Panc1 (cell line): ENCODE data around the gene GREB1L.

ENCODE experiments used
- POLR2AphosphoS5 ChIP-seq: IDR thresholded peaks from 2 replicates; pipeline ENCODE4 v1.6.1; 2012; ENCODE audit warnings: mild to moderate bottlenecking, low read depth, low read length, moderate library complexity
- TF ChIP-seq, protein P1 (sequence below): fragments of 450-650 bp; IDR thresholded peaks from 2 replicates; pipeline ENCODE4 v1.5.1; 2017; ENCODE audit warnings: mild to moderate bottlenecking
- TF ChIP-seq, protein P2 (sequence below), 2 experiments: IDR thresholded peaks; 2 replicates each; pipeline ENCODE4 v1.6.1; 2011 to 2012; ENCODE audit warnings: low read depth in 2 of 2, control low read depth in 1 of 2, low read length in 1 of 2, mild to moderate bottlenecking in 1 of 2, moderate library complexity in 1 of 2; ENCODE audit not compliant: insufficient read depth in 1 of 2

DNA sequence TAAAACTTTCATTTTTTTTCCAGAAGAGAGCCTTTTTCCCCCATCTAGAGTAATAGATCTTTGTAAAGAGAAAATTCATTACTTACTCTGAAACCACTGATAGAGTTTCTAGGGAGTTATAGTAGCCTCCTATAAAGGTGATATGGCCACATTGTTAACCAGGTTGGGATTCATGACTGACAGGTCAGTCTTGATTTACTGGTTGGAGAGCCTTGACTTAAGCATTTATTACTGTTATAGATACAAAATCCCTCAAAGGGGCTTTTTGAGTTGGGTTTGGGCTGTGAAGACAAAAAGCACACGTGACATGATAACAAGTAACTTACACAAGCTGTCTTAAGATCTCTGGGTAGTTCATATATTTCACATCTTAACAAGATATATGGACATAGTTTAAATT lies 141.0 kb downstream of the GREB1L start:
- TF ChIP-seq, protein P1, sequence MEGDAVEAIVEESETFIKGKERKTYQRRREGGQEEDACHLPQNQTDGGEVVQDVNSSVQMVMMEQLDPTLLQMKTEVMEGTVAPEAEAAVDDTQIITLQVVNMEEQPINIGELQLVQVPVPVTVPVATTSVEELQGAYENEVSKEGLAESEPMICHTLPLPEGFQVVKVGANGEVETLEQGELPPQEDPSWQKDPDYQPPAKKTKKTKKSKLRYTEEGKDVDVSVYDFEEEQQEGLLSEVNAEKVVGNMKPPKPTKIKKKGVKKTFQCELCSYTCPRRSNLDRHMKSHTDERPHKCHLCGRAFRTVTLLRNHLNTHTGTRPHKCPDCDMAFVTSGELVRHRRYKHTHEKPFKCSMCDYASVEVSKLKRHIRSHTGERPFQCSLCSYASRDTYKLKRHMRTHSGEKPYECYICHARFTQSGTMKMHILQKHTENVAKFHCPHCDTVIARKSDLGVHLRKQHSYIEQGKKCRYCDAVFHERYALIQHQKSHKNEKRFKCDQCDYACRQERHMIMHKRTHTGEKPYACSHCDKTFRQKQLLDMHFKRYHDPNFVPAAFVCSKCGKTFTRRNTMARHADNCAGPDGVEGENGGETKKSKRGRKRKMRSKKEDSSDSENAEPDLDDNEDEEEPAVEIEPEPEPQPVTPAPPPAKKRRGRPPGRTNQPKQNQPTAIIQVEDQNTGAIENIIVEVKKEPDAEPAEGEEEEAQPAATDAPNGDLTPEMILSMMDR = no peak
- no peak for TF ChIP-seq POLR2AphosphoS5
- TF ChIP-seq, protein P2, sequence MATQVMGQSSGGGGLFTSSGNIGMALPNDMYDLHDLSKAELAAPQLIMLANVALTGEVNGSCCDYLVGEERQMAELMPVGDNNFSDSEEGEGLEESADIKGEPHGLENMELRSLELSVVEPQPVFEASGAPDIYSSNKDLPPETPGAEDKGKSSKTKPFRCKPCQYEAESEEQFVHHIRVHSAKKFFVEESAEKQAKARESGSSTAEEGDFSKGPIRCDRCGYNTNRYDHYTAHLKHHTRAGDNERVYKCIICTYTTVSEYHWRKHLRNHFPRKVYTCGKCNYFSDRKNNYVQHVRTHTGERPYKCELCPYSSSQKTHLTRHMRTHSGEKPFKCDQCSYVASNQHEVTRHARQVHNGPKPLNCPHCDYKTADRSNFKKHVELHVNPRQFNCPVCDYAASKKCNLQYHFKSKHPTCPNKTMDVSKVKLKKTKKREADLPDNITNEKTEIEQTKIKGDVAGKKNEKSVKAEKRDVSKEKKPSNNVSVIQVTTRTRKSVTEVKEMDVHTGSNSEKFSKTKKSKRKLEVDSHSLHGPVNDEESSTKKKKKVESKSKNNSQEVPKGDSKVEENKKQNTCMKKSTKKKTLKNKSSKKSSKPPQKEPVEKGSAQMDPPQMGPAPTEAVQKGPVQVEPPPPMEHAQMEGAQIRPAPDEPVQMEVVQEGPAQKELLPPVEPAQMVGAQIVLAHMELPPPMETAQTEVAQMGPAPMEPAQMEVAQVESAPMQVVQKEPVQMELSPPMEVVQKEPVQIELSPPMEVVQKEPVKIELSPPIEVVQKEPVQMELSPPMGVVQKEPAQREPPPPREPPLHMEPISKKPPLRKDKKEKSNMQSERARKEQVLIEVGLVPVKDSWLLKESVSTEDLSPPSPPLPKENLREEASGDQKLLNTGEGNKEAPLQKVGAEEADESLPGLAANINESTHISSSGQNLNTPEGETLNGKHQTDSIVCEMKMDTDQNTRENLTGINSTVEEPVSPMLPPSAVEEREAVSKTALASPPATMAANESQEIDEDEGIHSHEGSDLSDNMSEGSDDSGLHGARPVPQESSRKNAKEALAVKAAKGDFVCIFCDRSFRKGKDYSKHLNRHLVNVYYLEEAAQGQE (IDR thresholded peaks at IDR 0.05; ENCODE audit: insufficient read depth in 1 of 2, low read depth in 2 of 2, low read length in 1 of 2) = no peak
